HG02870 (cell line): ENCODE data around the gene URAD.

ENCODE experiments used
- ATAC-seq: cut with Tn5 transposase; IDR thresholded peaks from one replicate; pipeline ENCODE4 v1.9.1; 2021; ENCODE audit warnings: mild to moderate bottlenecking, moderate library complexity; ENCODE audit not compliant: unreplicated experiment

URAD gene

DNA sequence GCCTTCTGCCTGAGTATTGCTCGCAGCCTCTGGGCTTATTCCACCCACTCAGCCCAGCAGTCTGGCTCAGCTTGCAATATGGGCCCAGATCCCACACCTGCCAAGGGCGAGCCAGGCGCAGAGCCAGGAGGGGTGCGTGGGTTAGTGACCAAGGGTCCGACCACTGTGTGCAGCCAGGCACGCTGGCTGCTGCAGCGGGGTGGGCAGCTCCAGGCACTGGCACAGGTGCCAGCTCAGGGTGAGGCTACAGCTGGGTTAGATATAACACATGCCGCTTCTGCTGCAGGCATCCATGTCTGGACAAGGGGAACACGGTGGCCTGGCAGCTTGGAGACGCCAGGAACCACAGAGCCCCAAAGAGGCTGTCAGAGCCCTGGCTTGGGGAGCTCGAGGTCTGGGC, 12.6 kb upstream of the URAD start:
- no peak for ATAC-seq

GRCh38 chr13:28000567-28000966, 12.1 kb upstream of the URAD start:
- ATAC-seq: no peak

DNA sequence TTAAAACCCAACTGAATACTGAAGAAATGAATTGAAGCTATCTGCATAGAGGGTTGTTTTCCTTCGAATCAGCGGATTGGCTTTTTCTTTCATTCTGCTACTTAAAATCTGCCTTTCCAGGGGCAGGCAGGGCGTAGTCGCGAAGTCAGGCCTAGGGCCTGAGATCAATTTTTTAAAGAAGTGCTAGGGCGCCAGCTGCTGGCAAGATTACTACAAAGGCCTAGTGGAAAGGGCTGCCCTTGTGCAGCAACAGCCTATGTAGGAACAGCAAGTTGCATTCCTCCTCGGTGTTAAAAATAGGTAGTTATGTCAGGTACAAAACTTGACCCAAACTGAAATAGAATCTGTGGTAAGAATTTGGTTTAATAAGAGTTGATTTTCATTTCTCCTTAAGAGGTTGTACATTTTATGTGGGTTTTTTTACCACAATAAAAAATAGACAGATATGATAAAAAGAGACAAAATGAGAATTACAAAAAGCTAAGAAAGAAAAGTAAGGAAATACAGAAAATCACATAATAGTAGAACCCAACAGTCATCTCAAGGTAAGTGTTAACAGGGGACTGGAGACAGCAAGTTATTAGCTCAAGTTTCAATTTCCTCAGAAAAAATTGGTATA, 9.5 kb upstream of the URAD start:
- ATAC-seq: peak; percentile 74

DNA sequence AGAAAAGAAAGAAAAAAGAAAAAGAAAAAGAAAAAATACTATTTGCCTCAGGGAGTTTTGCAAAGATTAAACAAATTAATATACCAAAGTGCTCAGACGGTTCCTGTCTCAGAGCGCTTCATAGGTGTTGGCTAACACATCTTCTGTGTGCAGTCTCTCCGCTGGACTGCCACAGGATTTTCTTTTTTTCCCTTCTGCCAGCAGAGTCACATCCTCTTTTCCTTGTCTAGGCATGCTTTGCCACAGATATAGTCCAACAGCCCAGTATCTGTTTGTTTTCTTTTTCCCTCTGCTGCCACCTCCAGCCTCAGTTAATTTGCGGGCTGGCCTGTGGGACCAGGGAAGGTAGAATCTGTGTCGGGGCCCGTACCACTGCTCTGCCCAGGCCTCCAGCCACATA, 3.4 kb upstream of the URAD start:
- ATAC-seq: no peak

GRCh38 chr13:27985600-27985999, 2.9 kb downstream of the URAD start:
- no peak for ATAC-seq

- ATAC-seq: no peak
These were observed 6.1 kb downstream of the URAD start for GRCh38 chr13:27982361-27982760.

DNA sequence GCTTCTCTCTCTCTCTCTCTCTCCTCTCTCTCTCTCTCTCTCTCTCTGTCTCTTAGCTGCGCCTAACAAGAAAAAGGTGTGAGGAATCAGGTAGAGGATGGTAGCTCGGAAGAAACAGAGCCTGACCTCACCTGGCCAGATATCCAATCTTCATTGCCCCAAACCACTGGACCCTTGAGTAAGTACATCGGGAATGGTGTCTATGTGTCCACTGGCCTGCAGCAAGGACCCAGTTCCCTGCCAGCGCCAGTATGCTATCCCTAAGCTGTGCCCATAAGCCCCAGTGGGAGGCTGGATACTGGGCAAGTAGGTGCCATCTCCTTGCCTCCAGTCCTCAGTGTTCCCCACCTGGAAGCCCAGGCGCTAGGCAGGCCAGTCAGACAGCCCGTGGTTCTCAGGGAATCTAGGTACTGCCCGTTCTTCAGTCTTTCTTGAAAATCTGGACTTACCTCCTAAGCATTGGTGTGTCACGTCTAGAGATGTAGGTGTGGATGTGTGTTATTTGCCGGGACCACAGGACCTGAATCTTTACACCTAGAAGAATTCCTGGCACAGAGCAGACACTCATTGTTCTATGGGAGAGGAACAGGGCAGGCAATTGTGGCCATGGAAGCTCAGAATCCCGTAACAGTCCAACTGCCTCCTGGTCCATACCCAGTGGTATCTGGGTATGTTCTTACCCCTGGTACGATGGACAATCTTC, 7.3 kb downstream of the URAD start:
- no peak for ATAC-seq

DNA sequence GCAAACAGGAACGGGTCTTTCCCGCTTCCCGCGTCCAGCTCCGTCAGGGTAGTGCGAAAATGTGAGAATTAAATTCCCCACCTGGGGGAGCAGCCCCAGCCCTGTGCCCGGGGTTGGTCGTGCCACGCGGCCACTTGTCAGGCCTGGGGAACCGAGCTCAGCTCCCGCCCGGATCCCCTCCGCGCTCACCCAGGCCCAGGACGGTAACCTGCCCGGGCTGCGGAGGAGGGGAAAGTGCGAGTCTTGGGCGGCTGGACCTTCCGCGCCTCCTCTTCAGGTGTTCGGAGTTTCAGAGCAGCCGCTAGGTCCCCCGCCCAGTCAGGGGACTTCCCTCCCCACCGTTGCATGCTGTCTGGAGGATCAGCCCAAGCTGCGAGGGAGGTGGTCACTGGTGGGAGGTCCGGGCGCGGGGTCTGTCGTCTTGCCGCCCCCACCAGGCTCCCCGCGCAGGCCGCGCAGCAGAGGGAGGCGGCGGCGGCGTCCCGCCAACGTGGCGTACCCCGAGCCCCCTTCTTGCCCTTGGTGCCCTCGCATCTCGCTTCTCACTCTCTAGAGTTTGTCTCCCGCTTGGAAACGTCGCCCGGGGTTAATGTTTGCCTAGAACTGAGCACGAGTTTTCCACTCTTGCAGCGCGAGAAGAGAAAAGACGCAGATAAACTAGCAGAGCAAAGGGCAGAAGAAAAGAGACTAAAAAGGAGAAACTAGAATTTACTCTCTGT, 8.1 kb downstream of the URAD start:
- no peak for ATAC-seq

DNA sequence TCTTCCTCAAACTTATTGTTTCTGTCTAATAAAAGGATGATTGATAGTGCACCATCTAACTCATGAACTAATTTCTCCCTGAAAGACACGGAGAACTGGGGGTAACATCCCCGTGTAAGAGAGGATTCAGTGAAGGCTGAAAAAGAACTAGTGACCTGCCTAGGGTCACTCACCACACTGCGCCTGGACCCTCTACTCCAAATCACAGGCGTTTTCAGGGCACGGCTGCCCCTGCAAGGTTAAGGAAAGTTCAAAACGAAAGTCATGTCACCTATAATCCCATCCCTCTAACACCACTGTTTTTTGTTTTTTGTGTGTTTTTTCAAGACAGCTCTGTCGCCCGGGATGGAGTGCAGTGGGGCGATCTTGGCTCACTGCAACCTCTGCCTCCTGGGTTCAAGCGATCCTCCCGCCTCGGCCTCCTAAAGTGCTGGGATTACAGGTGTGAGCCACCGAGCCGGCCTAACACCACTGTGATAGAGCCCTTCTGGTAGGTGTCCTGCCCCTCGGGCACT, 8.7 kb downstream of the URAD start:
- ATAC-seq: no peak

- no peak for ATAC-seq
These were observed 9.4 kb downstream of the URAD start for GRCh38 chr13:27979001-27979643.

GRCh38 chr13:27978301-27978968, 10.1 kb downstream of the URAD start:
- ATAC-seq: no peak

DNA sequence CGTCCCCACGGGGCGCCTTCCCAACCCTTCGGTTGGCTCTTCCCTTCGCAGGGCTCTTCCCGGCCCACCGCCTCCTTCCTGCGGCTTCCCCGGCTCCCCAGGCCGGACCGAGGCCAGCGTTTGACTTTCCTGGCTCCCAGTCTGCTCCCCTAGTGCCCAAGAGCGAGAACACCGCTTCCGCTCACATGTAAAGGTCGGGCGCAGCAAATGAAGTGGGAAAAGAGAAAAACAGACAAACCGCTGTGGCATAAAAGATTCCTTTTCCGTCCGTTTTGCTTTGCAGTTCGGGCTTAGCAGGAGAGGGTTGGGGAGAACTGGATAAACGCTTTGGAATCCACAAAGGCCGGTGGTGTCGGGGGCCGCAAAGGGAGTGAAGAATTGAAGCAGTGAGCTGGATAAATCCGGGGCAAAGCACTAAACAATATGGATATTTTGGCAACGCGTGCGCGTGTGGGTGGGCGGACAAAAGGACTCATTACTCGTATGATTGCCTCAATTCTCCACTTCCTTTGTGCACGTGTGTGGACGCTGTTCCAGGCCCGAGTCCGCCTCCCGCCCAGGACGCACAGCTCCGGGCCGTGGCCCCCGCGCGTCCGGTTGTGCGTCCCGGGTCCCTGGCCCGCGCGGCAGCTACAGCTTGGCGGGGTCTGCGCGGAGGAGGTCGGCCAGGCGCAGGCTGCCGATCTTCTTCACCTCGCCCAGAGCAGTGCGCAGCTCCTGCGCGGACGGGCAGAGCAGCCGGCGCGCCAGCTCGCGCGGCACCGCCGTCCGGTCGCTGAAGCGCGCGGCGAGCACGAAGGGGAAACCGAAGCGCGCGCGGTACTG, 10.8 kb downstream of the URAD start:
- ATAC-seq: no peak

GRCh38 chr13:27976362-27977091, 12.0 kb downstream of the URAD start:
- no peak for ATAC-seq

DNA sequence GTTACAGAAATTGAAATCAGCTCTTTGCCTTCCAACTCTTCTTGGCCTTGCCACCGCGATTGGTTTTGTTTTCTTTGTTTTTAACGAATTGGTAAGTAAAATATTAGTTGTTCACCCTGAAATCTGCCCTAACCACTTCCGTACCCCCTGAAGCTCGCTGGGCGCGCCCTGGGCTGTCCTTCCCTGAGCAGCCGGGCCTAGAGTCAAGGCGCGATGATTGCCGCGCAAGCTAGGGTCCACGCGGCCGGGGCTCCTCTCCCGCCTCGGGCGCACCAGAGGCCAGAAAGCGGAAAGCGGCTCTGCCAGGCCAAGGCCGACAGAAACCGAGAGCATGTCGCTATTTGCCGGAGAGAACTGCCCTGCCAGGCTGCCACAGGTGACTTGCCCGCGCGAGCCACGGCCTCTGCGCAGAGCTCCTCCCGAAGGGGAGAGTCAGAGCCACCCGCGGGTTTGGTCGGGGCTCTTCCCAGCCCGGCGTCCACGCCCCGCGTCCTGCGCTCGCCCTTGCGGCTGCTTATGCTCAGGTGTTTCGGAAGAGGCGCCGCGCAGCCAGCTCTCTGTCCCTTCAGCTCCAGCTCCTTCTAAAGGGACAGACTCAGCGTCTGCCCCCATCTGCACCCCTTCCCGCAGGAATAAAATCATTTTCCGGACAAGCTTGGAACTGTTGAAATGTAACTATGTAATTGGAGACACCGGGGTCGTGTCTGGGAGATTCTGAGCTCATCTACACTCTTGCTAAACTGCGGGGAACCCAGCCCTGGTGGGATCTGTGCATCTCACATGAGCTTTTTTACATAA, 12.7 kb downstream of the URAD start:
- ATAC-seq: no peak

- ATAC-seq: no peak
These were observed 14.4 kb downstream of the URAD start for GRCh38 chr13:27973961-27974662.

- no peak for ATAC-seq
These were observed 15.2 kb downstream of the URAD start for GRCh38 chr13:27973291-27973690.

DNA sequence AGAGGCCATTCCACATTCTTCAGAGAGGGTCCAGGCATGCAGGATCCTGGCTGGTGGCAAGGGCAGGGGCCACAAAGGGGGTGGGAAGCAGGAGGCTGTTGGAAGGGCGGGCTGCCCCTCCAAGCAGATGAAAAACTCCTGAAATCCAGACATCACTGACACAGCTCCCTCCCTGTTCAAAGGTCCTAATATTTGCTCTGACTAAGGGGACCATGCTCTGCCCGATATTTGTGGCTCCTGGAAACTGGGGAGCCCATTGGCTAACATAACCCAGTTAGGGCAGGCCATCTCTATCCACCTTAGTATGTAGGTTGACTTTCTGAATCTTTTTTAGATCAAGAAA, 16.0 kb downstream of the URAD start:
- no peak for ATAC-seq
